OCI-LY1 (cell line): ENCODE results near the gene KCNK5.

Source experiments
- H2AFZ ChIP-seq: fragments of 200-600 bp; sonication (generic), shearing (Covaris generic); 2 replicates; pipeline ENCODE4 v1.6.0; 2014; ENCODE audit warnings: antibody characterized with exemption, mild to moderate bottlenecking, low read length
- H3F3A ChIP-seq: fragments of 200-600 bp; sonication (generic), shearing (Covaris generic); 2 replicates; pipeline ENCODE4 v1.6.0; 2014; ENCODE audit warnings: mild to moderate bottlenecking, antibody characterized with exemption, low read length, moderate library complexity; ENCODE audit not compliant: insufficient read depth
- H3K27ac ChIP-seq: fragments of 200-600 bp; sonication (generic); 2 replicates; pipeline ENCODE4 v1.5.1; 2014; ENCODE audit warnings: low read length, mixed run types, mild to moderate bottlenecking, low read depth; ENCODE audit not compliant: poor library complexity, severe bottlenecking
- H3K27me3 ChIP-seq: fragments of 200-600 bp; sonication (generic); 2 replicates; pipeline ENCODE4 v1.6.0; 2014; ENCODE audit warnings: antibody characterized with exemption, mild to moderate bottlenecking, low read length, moderate library complexity; ENCODE audit not compliant: insufficient read depth
- H3K36me3 ChIP-seq: fragments of 200-600 bp; sonication (generic); 2 replicates; pipeline ENCODE4 v1.6.1; 2014; ENCODE audit warnings: mild to moderate bottlenecking, antibody characterized with exemption, low read length, moderate library complexity, mixed read lengths; ENCODE audit not compliant: insufficient read depth
- H3K4me1 ChIP-seq: fragments of 200-600 bp; sonication (generic); 2 replicates; pipeline ENCODE4 v1.5.1; 2014; ENCODE audit warnings: mild to moderate bottlenecking, low read length, moderate library complexity; ENCODE audit not compliant: insufficient read depth, severe bottlenecking
- H3K4me2 ChIP-seq: fragments of 200-600 bp; sonication (generic), shearing (Covaris generic); 2 replicates; pipeline ENCODE4 v1.6.1; 2014; ENCODE audit warnings: low read length
- H3K4me3 ChIP-seq: fragments of 200-600 bp; sonication (generic); 2 replicates; pipeline ENCODE4 v1.5.1; 2014; ENCODE audit warnings: low read length, low read depth, mild to moderate bottlenecking, mixed read lengths; ENCODE audit not compliant: poor library complexity, severe bottlenecking
- H3K79me2 ChIP-seq: fragments of 200-600 bp; shearing (Covaris generic); 2 replicates; pipeline ENCODE4 v1.6.1; 2016; ENCODE audit warnings: mixed run types, low read length, mixed read lengths; ENCODE audit not compliant: insufficient read depth
- H3K9ac ChIP-seq: fragments of 200-600 bp; sonication (generic), shearing (Covaris generic); 2 replicates; pipeline ENCODE4 v1.6.1; 2014; ENCODE audit warnings: mild to moderate bottlenecking, low read length, mixed read lengths
- H3K9me2 ChIP-seq: fragments of 200-600 bp; sonication (generic), shearing (Covaris generic); 2 replicates; pipeline ENCODE4 v1.6.1; 2014; ENCODE audit warnings: low read depth, mild to moderate bottlenecking, low read length, mixed read lengths
- H3K9me3 ChIP-seq: fragments of 200-600 bp; shearing (Covaris generic); 2 replicates; pipeline ENCODE4 v1.6.1; 2014; ENCODE audit warnings: low read length, mixed read lengths
- H4K20me1 ChIP-seq: fragments of 200-600 bp; sonication (generic), shearing (Covaris generic); 2 replicates; pipeline ENCODE4 v1.6.0; 2016; ENCODE audit warnings: mild to moderate bottlenecking, low read length; ENCODE audit not compliant: insufficient read depth
- EZH2 ChIP-seq: fragments of 200-600 bp; sonication (generic), shearing (Covaris generic); IDR thresholded peaks from 2 replicates; pipeline ENCODE4 v1.8.0; 2017; ENCODE audit warnings: borderline replicate concordance, mixed run types, mild to moderate bottlenecking, antibody characterized with exemption, low read length, moderate library complexity, mixed read lengths
- TF ChIP-seq, protein P1 (sequence below): fragments of 200-600 bp; sonication (generic), shearing (Covaris generic); IDR thresholded peaks from 2 replicates; pipeline ENCODE4 v1.5.1; 2017; ENCODE audit warnings: mild to moderate bottlenecking, antibody characterized with exemption, low read length, moderate library complexity, mixed read lengths

The KCNK5 gene

DNA sequence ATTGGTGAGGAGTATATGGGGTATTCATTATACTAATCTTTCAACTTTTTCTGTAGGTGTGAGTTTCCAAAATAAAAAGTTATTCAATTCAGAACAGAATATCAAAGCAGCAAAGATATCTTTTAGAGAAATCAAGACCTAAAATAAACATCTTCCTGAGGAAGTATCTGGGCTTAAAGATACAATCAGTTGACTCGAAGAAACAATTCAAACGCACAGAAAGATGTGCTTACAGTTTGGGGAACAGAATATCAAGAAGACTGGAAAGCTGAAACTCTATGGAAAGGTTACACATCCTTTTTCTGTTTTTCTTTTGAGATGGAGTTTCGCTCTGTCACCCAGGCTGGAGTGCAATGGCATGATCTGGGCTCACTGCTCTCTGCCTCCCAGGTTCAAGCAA lies 78.1 kb downstream of the KCNK5 start:
- Histone ChIP-seq H3K9ac (no peak overlapping the region), H3K27me3 (no peaks in the 10 kb centered on the region), H3K27ac (no peak overlapping the region)

GRCh38 chr6:39144481-39145173 lies 84.6 kb downstream of the KCNK5 start:
- Histone ChIP-seq H3K9ac (no peak overlapping the region), H3K4me3 (no peak overlapping the region), H3K27ac (no peak overlapping the region), H3K9me2 (no peaks in the 10 kb centered on the region), H4K20me1 (no peaks in the 10 kb centered on the region), H3F3A (no peaks in the 10 kb centered on the region), H3K79me2 (no peaks in the 10 kb centered on the region), H3K27me3 (no peaks in the 10 kb centered on the region), H2AFZ (no peak overlapping the region), H3K4me1 (no peaks in the 10 kb centered on the region), H3K36me3 (no peaks in the 10 kb centered on the region), H3K4me2 (no peak overlapping the region), H3K9me3 (no peaks in the 10 kb centered on the region)
- TF ChIP-seq, protein P1, sequence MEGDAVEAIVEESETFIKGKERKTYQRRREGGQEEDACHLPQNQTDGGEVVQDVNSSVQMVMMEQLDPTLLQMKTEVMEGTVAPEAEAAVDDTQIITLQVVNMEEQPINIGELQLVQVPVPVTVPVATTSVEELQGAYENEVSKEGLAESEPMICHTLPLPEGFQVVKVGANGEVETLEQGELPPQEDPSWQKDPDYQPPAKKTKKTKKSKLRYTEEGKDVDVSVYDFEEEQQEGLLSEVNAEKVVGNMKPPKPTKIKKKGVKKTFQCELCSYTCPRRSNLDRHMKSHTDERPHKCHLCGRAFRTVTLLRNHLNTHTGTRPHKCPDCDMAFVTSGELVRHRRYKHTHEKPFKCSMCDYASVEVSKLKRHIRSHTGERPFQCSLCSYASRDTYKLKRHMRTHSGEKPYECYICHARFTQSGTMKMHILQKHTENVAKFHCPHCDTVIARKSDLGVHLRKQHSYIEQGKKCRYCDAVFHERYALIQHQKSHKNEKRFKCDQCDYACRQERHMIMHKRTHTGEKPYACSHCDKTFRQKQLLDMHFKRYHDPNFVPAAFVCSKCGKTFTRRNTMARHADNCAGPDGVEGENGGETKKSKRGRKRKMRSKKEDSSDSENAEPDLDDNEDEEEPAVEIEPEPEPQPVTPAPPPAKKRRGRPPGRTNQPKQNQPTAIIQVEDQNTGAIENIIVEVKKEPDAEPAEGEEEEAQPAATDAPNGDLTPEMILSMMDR: no peak
- no peak for TF ChIP-seq EZH2

More for the DNA sequence above, 78.1 kb downstream of the KCNK5 start:
- Histone ChIP-seq H3K36me3 (no peaks in the 10 kb centered on the region), H3K4me2 (no peak overlapping the region), H3K79me2 (no peaks in the 10 kb centered on the region), H4K20me1 (no peaks in the 10 kb centered on the region), H3F3A (no peaks in the 10 kb centered on the region), H2AFZ (no peak overlapping the region), H3K9me2 (no peaks in the 10 kb centered on the region), H3K4me3 (no peak overlapping the region), H3K9me3 (no peaks in the 10 kb centered on the region), H3K4me1 (no peaks in the 10 kb centered on the region)
- no peak for TF ChIP-seq EZH2
- TF ChIP-seq, protein P1: no peak

DNA sequence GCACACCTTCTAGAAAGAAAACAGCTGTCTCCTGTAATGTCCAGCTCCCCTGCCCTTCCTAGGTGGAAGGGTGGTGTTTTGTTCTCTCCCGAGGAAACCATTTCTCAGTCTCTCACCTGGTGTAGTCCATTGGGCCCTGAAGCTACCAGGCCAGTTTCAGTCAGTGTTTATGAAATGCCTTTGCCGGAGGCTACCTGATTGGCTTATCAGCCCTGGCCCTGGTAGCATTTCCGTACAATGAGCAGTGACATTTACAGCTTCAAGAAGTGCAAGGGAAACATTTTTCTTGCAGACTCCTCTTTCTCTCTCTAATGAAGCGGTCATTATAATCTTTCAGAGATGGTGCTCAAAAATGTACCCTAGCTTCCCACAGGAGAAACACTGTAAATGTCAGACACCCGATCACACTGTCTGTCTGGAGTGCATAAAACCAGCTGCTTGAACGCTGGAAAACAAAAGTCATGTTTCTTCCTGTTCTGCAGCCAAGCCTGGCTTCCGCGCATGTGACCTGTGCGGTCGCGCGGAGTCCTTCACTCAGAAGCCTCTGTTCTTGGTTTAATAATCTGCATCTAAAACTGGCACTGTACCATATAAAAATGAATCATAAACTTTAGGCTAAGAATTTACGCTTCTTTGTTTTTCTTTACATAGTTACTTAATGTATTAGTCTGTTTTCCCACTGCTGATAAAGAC lies 85.9 kb downstream of the KCNK5 start:
- Histone ChIP-seq H3K9me2 (no peaks in the 10 kb centered on the region), H2AFZ (no peak overlapping the region), H3K79me2 (no peaks in the 10 kb centered on the region), H3K4me3 (no peak overlapping the region), H3K36me3 (no peaks in the 10 kb centered on the region), H4K20me1 (no peaks in the 10 kb centered on the region), H3K27ac (no peak overlapping the region), H3K27me3 (no peaks in the 10 kb centered on the region), H3K4me1 (no peaks in the 10 kb centered on the region), H3K9ac (no peak overlapping the region), H3K9me3 (no peaks in the 10 kb centered on the region), H3F3A (no peaks in the 10 kb centered on the region), H3K4me2 (no peak overlapping the region)
- no peak for TF ChIP-seq EZH2
- TF ChIP-seq, protein P1: no peak
